Subcutaneous abdominal adipose tissue (tissue), 5 donors: ENCODE data around the gene GRIFIN.

Source experiments
- H3K27ac ChIP-seq: one replicate; pipeline ENCODE4 v1.7.0; 2013; ENCODE audit warnings: low read depth, mild to moderate bottlenecking, inconsistent platforms, low read length, moderate library complexity
- H3K27me3 ChIP-seq, 5 donors: one replicate each; pipeline ENCODE4 v1.7.0; 2013; ENCODE audit warnings: low read length in 5 of 5, inconsistent platforms in 1 of 5; ENCODE audit not compliant: control insufficient read depth in 5 of 5, insufficient read depth in 4 of 5
- H3K36me3 ChIP-seq, 5 donors: one replicate each; pipeline ENCODE4 v1.7.0; 2013; ENCODE audit warnings: low read length in 5 of 5; ENCODE audit not compliant: control insufficient read depth in 5 of 5, insufficient read depth in 5 of 5
- H3K4me1 ChIP-seq, 5 donors: one replicate each; pipeline ENCODE4 v1.7.0; 2013; ENCODE audit warnings: low read length in 5 of 5, mild to moderate bottlenecking in 3 of 5, moderate library complexity in 1 of 5; ENCODE audit not compliant: control insufficient read depth in 5 of 5, insufficient read depth in 5 of 5
- H3K4me3 ChIP-seq, 5 donors: one replicate each; pipeline ENCODE4 v1.7.0; 2013; ENCODE audit warnings: low read length in 5 of 5, low read depth in 1 of 5
- H3K9ac ChIP-seq, 5 donors: one replicate each; pipeline ENCODE4 v1.7.0; 2013; ENCODE audit warnings: low read length in 5 of 5, mild to moderate bottlenecking in 4 of 5, moderate library complexity in 3 of 5
- H3K9me3 ChIP-seq, 5 donors: one replicate each; pipeline ENCODE4 v1.7.0; 2013; ENCODE audit warnings: low read length in 5 of 5; ENCODE audit not compliant: control insufficient read depth in 5 of 5
- donor health status: healthy.
- donor health status: healthy.
- donor health status: healthy.
- donor health status: healthy.
- donor health status: healthy.

Gene GRIFIN

DNA sequence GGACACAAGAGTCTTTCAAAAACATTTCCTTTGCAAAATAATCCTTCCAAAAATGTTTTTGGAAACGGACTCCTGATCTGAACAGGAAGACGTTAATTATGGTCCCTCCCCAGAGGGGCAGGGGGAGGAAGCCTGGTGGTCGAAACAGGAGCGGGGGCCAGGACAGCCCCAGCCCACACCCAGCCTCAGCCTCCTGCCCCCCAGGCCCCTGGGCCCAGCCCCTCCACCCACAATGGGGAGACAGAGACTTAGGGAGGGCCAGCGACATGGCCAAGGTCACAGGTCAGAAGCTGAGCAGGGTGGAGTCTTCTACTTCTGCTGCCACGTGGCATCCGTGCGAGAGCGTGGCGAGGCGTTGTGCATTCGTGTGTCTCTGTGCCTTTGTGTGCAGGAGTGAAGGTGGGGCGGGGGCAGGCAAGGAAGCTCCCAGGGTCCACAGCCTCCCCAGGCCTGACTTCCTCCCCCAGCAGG lies 14.0 kb upstream of the GRIFIN start:
- Histone ChIP-seq H3K4me3 (no peak overlapping the region), H3K27me3 (no peaks in the 10 kb centered on the region), H3K36me3 (no peaks in the 10 kb centered on the region), H3K4me1 (peaks cover 14 to 64% (median 61%) of the 10 kb centered on the region in 5 donors), H3K9me3 (no peaks in the 10 kb centered on the region), H3K9ac (peak overlapping the region in 1 of 5 donors; percentile 30), H3K27ac (peak overlapping the region; percentile 92)

DNA sequence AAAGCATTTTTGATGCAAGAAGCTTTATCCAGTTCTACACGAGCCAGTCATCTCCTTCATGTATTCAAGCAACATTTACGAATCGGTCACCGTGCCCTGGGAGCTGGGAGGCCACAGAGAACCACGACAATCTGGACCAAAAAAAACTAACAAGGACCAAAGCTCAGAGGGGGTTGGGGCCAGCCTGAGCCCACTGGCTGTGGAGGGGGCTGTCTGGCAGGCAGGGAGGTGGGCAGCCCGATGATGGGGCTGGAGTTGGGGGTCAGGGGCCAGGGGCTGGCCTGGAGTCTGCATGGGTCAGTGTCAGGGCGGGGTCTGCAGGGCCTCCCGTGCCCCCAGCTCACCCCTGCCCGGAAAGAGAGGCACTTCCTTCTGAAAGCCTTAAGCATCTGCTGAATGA lies 12.5 kb upstream of the GRIFIN start:
- H3K4me1 ChIP-seq = peaks cover 12 to 62% (median 59%) of the 10 kb centered on the region in 5 donors
- peak overlapping the region; percentile 92 for H3K27ac ChIP-seq
- peak overlapping the region in 4 of 5 donors; percentile 40 to 62 (median 47) for H3K9ac ChIP-seq
- no peaks in the 10 kb centered on the region for H3K36me3 ChIP-seq
- no peaks in the 10 kb centered on the region for H3K9me3 ChIP-seq
- H3K4me3 ChIP-seq = peak overlapping the region in 1 of 5 donors; percentile 22
- no peaks in the 10 kb centered on the region for H3K27me3 ChIP-seq

DNA sequence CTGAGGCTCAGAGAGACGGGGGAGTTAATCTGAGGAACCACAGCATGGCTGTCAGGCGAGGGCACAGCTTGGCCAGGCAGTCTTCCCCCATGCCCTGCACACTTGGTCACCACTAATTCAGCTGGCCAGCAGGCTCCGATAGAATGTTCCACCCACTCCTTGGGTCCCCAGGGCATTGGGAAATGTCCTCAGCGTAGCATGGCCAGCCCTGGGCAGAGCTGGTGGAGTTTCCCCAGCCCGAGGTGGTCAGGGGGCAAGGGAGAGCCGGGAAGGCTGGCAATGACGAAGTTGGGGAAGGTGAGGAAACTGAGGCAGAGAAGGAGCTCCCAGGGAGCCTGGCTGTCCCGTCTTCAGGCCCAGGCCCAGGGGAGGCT lies 12.1 kb upstream of the GRIFIN start:
- peak overlapping the region; percentile 92 for H3K27ac ChIP-seq
- H3K27me3 ChIP-seq = no peaks in the 10 kb centered on the region
- H3K9ac ChIP-seq = peak overlapping the region in 4 of 5 donors; percentile 40 to 62 (median 47)
- no peaks in the 10 kb centered on the region for H3K36me3 ChIP-seq
- peak overlapping the region in 1 of 5 donors; percentile 22 for H3K4me3 ChIP-seq
- peaks cover 10 to 60% (median 54%) of the 10 kb centered on the region in 5 donors for H3K4me1 ChIP-seq
- peaks cover 0 to 3% (median 2%) of the 10 kb centered on the region in 5 donors for H3K9me3 ChIP-seq

DNA sequence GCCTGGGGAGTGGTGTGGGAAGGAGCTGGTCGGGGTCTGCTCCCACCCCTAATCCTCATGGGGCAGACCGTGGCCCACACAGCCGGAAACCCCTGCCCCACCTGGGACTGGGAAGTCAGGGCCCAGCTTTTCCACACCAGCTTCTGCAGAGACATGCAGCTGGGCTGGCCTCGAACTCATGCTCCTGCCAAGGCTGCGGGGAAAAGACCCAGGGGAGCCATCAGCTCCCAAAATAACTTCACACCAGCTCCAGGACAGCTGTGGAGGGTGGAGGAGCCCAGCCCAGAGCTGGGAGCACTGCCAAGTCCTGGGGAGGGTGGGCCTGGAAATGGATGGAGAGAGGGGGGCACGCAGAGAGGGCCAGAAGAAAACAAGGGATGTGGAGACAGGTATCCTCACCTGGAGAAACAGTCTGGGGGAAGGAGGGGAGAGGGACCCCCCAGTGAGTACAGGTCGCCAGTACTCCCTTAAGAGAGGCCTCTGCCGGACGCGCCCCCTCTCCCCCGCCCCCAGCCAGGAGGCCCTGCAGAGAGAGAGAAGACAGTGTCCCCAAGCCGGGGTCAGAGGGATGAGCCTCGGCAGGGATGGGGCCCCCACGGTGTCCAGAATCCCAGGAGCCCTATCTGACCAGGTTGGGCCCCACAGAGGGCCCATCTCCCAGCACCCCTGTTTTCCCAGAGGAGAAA lies 11.5 kb upstream of the GRIFIN start:
- H3K36me3 ChIP-seq = no peaks in the 10 kb centered on the region
- peak overlapping the region; percentile 92 for H3K27ac ChIP-seq
- peaks cover 10 to 54% (median 49%) of the 10 kb centered on the region in 5 donors for H3K4me1 ChIP-seq
- H3K27me3 ChIP-seq = no peaks in the 10 kb centered on the region
- H3K9me3 ChIP-seq = peaks cover 0 to 7% (median 7%) of the 10 kb centered on the region in 5 donors
- H3K9ac ChIP-seq = peak overlapping the region in 1 of 5 donors; percentile 35
- peak overlapping the region in 1 of 5 donors; percentile 22 for H3K4me3 ChIP-seq

DNA sequence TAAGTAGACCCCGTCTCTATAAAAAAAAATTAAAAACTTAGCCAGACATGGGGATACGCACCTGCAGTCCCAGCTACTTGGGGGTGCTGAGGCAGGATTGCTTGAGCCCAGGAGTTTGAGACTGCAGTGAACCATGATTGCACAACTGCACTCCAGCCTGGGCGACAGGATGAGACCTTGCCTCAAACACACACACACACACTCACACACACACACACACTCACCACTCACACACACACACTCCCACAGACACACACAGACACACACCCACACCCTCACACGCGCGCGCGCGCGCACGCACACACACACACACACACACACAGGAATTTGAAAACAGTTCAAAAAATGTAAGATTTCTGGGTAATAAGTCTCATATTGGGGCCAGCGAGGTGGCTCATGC lies 8.7 kb upstream of the GRIFIN start:
- no peaks in the 10 kb centered on the region for H3K27me3 ChIP-seq
- H3K9ac ChIP-seq = no peak overlapping the region
- no peak overlapping the region for H3K4me3 ChIP-seq
- H3K27ac ChIP-seq = no peak overlapping the region
- H3K4me1 ChIP-seq = peaks cover 10 to 52% (median 44%) of the 10 kb centered on the region in 5 donors
- no peaks in the 10 kb centered on the region for H3K36me3 ChIP-seq
- peaks cover 0 to 9% (median 7%) of the 10 kb centered on the region in 5 donors for H3K9me3 ChIP-seq

DNA sequence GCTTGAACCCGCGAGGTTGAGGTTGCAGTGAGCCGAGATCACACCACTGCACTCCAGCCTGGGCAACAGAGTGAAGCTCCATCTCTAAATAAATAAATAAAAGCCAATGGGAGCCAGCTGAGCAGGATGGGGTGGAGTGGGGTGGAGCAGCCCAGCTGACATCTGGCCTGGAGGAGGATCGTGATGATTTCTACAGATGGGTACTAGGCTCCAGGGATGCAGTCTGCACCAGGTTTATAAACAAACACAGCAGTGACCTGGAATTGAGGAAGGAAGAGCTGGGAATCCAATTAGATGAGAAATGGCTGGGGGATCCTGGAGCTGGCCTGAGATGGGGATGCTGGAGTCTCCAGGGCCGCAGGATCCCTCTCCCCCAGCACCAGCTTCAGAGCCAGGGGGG lies 7.3 kb upstream of the GRIFIN start:
- H3K4me1 ChIP-seq = peaks cover 10 to 52% (median 44%) of the 10 kb centered on the region in 5 donors
- no peaks in the 10 kb centered on the region for H3K36me3 ChIP-seq
- no peaks in the 10 kb centered on the region for H3K27me3 ChIP-seq
- no peak overlapping the region for H3K27ac ChIP-seq
- no peak overlapping the region for H3K9ac ChIP-seq
- H3K4me3 ChIP-seq = no peak overlapping the region
- H3K9me3 ChIP-seq = peaks cover 0 to 9% (median 7%) of the 10 kb centered on the region in 5 donors

DNA sequence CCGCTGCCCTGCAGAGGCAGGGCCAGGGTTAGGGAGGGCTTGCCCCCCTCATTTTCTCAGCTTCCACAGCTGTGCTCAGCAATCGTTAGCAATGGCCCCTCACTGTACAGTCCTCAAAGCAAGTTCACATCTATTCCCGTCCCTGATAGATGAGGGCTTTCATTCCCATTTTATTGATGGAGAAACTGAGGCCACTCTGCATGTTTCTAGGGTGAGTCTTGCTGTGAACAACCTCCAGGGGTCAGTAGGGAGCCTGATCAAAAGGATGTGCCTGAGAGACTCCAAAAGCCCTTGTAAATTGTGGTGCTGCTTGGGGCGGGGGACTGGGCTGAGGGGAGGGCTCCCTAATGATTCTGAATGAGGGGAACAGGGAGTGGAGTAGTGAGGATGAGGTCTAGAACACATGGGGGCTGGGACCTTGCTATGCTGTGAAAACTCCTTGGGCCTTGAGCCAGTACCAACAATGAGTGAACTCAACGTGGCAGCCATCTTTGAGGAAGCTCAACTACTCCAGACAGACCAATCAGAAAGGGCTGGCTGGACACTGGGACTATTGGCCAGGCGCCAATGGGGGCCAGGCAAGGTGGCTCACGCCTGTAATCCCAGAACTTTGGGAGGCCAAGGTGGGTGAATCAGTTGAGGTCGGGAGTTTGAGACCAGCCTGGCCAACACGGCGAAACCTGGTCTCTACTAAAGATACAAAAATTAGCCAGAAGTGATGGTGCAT lies 6.7 kb upstream of the GRIFIN start:
- Histone ChIP-seq H3K36me3 (no peaks in the 10 kb centered on the region), H3K4me1 (peaks cover 12 to 52% (median 44%) of the 10 kb centered on the region in 5 donors), H3K9ac (no peak overlapping the region), H3K27ac (no peak overlapping the region), H3K4me3 (no peak overlapping the region), H3K27me3 (no peaks in the 10 kb centered on the region), H3K9me3 (peaks cover 0 to 9% (median 7%) of the 10 kb centered on the region in 5 donors)

DNA sequence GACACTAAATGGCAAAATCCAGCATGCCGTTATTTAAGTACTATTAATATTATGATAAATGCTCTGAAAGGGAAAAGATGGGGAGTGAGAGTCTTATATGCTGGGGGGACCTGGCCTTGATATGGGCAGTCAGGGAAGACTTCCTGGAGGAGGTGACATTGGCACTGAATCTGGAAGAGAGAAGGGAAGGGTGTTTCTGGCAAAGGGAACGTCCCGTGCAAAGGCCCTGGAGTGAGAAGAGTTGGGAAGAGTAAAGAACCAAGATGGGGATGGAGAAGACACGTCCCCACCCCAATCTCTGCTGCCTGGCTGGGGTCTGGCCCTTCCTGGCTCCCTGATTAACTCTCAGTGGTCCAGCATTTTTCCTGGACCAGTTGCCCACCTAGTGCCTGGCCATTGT lies 5.0 kb upstream of the GRIFIN start:
- no peak overlapping the region for H3K4me3 ChIP-seq
- H3K36me3 ChIP-seq = no peaks in the 10 kb centered on the region
- peaks cover 0 to 3% (median 0%) of the 10 kb centered on the region in 5 donors for H3K27me3 ChIP-seq
- peaks cover 9 to 53% (median 46%) of the 10 kb centered on the region in 5 donors for H3K4me1 ChIP-seq
- H3K27ac ChIP-seq = no peak overlapping the region
- peaks cover 0 to 9% (median 7%) of the 10 kb centered on the region in 5 donors for H3K9me3 ChIP-seq
- no peak overlapping the region for H3K9ac ChIP-seq

DNA sequence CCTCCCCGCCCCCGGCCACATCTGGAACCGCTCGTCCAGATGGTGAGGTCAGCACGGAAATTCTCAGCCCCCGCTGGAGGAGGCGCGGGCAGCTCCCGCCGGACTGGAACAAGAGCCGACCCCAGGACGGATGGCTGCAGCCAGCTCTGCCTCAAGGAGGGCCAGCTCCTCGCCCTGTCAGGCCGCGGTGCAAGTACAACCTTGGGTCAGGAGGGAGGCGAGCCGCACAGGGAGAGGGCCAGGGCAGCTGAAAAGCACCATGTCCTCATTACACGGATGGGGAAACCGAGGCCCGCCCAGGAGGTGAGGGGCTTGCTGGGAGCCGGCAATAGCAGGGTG lies 3.8 kb upstream of the GRIFIN start:
- H3K27me3 ChIP-seq = peaks cover 0 to 3% (median 0%) of the 10 kb centered on the region in 5 donors
- H3K9ac ChIP-seq = no peak overlapping the region
- H3K9me3 ChIP-seq = peaks cover 0 to 9% (median 7%) of the 10 kb centered on the region in 5 donors
- H3K4me3 ChIP-seq = no peak overlapping the region
- peaks cover 9 to 53% (median 41%) of the 10 kb centered on the region in 5 donors for H3K4me1 ChIP-seq
- H3K36me3 ChIP-seq = no peaks in the 10 kb centered on the region
- no peak overlapping the region for H3K27ac ChIP-seq
